Neural progenitor cell (in vitro differentiated cells): Measurements from ENCODE around the gene TSTD2.

ENCODE experiments used
- CTCF ChIP-seq: fragments of 200-600 bp; sonication (generic); IDR thresholded peaks from 2 replicates; pipeline ENCODE4 v1.5.1; 2017; ENCODE audit warnings: antibody characterized with exemption, mild to moderate bottlenecking
- EZH2 ChIP-seq: fragments of 200-600 bp; sonication (generic); IDR thresholded peaks from 2 replicates; pipeline ENCODE4 v1.6.1; 2017; ENCODE audit warnings: antibody characterized with exemption, mild to moderate bottlenecking, moderate library complexity

- TF ChIP-seq CTCF = no peak
- TF ChIP-seq EZH2 = no peak
Observed at GRCh38 chr9:97660847-97661246, 27.7 kb upstream of the TSTD2 start.
